Occipital lobe (tissue), 2 donors: ENCODE results near the gene DRGX. TPM values are rescaled to one million over a fixed set of nuclear protein-coding genes. Genes with fewer than 3 reads are reported as not detected.

Experiments
- DNase-seq: peaks from one replicate; lab custom pipeline; 2025; lab: John Stamatoyannopoulos, UW
- total RNA-seq: library from RNA; depleted of rRNA; stranded (reverse); fragments of >200 nt; gene quantifications from one replicate; pipeline ENCODE4 v1.2.3, GENCODE V29; 2014

Gene DRGX
- total RNA-seq, 1 donor from 2014 or later, result not detected

DNA sequence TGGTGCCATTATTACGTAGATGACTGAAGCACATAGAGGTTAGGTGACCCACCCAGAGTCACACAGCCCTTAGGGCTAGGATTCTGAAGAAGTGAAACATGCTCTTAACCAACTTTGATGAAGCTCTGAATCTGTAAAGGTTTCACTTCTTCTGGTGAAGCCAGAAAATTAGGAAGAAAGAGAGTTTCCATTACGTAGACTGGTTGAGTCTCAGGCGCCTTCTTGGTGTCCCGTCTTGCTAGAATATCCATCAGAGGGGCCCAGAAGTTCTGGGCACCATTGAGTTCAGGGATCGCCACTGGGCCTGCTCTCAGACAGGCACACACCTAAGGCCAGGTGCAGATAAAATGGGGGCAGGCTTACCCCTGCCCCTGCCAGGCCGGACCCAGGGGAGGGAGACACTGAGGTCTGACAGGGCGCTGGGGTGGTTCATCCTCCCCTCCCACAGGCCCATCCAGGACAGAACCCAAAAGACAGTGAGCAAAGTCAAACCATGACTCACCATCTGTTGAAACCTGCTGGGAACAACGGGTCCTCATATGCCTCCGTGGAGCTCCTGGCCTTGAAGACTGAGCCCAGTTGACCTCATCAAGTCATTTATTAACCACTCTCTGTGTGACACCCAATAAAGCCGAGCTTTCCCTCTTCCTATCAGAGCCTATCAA, 33.2 kb downstream of the DRGX start:
- no peak for DNase-seq

DNA sequence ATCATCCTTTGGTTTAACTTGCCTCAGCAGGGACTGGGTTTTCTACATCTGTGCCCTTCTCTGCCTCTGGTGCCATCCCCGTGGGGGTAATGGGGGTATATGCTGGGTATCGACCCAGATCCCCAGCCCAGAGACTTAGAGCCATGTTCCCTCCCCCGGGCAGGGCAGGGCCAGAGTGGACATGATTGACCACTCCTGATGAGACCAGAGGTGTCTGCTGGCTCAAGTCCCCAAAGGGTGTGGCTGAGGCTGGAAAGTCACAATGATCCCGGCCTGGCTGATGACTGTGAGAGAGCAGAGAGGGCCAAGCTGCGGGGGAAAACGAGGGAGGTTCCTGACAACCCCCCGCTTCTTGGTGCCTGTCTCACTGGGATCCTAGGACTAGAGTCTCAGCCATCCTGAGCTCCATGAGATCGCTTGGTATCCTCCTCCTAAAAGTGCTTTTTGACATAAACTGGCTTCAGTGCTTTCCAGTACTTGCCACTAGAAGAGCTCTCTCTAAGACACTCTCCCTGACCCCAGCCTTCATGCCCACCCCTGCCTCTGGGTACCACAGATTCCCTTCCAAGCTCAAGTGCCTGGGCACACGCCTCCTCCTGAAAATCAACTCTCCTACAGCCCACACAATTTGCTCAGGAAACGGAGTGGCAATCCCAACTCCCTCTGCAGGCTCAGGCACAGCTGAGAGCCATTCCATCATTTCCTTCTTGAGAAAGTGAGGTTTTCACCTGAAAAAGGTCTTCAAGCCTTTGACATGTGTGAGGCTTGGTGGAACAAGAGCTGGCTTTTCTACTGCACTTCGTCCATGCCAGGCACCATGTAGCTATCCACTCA, 33.9 kb downstream of the DRGX start:
- DNase-seq, result no peak

DNA sequence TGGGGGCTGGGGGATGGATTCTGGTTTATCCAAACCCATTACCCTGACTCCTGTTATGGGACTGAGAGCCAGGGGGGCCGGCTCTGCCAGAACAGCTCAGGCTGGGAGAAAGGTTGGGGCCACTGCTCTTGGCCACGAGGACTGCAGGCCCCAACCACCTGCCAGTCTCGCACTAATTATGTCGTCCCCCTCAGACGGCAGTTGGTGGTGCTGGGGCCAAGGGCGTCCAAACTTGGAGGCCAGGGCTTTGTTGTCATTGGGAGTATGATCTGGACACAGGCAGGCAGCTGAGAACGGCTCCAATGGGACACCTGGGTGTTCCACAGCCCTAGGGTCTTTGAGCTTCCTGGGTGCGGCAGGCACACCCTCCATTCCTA, 34.7 kb downstream of the DRGX start:
- no peak for DNase-seq

DNA sequence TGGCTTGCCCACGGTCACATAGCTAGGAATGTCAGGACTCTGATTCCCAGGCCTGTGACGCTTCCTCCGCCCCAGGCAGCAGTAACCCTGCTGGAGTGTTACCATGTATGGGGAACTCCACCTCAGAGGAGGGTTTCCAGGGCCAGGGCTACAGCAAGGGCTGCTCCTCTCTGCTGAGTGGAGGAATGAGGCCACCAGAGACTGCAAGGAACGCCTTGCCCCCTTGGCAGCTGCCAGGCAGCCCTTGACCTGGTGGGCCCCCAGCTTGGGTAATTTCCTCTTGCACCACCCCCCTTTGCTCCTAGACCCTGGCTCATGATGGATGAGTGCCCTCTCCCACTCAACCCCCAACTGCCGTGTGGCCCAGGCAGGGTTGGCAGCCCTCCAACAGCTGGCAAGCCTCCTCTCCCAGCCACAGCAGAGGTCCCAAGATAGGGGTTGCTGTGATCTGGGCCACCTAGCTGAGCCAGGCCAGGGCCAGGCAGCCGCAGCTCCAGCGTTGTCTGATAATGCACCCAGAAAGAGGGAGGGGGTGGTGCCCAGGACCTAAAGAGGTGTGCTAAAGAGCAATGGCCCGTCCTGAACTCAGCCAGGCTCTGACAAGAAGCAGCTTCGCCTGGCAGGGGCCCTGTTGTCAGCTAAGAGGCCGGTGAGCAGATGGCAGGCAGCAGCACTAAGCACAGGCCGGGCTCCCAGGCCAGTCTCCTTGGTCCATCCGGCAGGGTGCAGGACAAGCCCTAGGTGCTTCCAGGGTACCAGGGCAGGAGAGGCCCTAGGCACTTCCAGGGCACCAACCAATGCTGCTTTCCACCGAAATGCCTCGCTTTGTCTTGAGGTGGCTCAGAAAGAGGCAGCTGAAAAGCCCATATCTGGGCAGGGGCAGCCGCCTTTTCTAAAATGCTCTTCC, 35.4 kb downstream of the DRGX start:
- DNase-seq, result no peak

DNA sequence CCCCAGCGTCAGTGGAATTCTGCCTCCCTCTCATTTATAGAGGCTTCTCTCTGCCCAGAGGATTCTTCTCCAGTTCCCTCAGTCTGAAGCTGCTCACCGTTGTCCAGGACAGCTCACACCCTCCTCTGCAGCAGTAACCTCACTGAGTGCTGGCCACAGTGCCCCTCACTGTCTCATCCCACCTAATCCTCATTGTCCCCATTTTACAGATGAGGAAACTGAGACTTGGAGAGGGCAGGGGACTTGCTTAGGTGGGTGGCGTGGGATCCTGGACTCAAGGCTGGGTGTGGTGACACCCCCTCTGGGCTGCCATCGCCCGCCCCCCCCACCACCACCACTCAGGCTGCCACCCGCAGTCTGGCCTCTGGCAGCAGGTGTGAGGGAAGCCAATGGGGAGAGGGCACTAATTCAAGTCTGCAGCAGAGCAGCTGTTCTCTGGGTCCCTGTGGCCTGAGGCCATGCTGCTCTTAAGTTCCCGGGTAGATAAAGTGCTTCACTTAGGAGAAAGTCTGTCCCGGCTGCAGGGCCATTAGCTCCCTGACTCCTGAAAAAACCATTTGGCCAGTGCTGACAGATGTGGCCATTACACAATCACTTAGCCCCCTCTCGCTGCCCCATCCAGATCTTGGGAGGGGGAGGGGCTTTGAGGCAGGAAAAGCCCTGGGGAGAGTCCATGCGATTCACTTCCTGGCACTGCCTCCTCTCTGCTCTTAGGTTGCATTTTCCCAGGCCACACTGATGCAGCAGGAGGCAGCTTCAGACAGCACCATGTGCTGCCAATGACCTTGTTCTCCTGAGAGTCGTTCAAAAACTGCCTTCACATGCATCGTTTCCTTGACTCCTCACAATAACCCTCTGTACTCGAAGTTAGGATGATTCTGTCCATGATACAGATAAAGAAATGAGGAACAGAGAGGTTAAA, 36.3 kb downstream of the DRGX start:
- no peak for DNase-seq

DNA sequence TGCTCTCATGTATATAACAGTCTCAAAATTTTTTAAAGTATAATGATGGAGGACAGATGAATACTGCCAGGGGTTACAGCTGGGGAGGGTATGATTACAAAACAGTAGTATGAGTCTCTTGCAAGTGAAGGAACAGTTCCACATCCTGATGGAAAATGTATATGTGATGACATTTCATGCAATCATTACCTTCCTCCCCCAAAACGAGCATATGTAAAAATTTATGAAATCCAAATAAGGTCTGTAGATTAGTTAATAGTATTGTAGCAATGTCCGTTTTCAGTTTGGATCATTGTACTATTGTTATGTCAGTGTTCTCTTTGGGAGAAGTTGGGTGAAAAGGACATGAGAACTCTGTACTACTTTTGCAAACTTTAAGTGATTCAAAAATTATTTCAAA, 38.0 kb downstream of the DRGX start:
- DNase-seq, result no peak

DNA sequence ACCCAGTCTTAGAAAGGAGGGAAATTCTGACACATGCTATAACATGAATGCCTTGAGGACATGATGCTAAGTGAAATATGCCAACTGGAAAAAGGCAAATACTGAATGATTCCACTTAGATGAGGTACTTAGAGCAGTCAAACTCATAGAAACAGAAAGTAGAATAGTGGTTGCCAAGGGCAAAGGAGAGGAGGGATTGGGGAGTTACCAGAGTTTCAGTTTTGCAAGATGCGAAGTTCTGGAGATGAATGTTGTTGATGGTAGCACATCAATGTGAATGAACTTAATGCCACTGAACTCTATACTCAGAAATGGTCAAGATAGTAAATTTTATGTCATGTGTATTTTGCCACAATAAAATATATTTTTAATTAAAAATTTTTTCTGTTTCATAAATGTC, 38.9 kb downstream of the DRGX start:
- DNase-seq, result no peak

DNA sequence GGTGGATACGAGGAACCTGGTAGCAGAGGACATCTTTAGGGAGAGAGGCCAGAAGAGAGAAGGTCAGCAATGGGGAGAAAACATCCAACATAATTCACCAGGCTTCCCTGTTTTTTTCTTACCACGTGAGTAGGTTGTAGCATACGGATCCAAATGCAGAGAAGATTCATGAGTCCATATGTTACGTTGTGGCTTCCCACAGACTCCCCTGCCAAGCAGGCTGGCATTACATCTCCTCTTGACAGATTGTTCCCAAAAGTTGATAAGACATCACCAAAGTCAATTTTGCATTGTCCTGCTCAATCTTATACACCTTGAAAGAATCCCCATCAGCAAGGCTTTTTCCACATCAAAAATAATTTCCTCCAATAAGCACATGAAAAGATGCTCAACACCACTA, 39.7 kb downstream of the DRGX start:
- no peak for DNase-seq

DNA sequence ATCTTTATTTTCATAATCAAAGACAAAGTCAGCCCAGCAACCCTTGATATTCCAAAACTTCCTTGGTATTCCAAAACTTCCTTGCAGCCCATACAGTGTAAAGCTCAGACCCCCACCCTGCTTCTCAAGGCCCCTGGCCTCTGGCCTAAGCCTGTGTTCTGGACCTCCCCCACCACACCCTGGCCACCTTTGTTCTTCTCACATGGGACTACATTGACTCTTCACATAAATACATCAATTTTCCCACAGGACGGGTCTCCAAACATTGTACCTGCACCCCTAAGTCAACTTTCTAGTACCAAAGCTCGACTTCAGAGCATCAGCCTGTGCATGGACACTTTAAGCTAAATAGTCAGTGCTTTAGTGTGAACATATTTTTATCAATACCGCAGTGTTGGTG, 40.7 kb downstream of the DRGX start:
- DNase-seq, result no peak

DNA sequence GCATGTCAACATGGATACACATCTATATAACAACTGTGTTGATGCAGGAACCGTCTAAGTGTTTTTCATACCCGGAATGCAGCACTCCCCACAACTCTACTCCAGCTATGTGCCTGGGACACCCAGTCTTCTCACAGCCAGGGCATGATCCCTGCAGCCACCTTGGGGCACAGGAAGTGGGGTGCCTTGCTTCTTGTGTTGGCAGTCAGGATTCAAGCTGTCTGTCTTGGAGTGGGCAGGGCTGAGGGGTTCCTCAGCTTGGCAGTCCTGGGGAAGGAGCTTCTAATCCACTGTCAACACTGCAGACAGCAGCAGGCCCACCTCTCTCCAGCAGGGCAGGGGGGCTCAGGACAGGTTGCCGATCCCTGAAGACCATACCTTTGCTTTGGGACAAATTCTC, 41.3 kb downstream of the DRGX start:
- no peak for DNase-seq

DNA sequence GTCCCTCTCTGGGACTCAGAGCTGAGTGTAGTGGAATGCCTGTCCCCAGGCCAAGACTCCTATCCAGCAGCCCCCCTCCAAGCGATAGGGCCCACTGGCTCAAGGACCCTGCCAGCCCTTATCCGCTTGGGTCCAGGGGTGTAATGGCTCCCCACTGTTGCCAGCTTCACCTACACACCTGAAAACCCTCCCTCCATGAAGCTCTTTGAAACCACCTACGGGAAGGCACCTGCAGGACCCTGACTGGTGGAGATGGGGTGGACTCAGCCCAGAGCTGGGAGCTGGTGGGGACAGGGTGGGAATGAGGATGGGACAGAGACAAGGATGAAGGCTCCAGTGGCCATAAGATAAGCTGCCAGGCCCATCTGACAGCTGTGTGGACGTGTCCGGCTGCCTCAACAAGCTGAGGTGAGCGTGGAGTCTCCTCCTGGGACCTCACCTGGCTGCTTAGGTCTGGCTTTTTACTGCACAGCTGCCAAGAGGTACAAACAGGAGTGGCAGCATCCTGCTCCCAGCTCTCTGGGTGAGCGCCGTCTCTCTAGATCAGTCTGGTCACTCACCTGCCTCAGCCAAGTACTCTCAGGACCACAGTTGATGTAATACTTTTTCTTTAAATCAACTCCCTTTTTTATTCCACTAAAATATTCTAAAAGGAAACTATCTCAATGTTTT, 41.9 kb downstream of the DRGX start:
- no peak for DNase-seq

DNA sequence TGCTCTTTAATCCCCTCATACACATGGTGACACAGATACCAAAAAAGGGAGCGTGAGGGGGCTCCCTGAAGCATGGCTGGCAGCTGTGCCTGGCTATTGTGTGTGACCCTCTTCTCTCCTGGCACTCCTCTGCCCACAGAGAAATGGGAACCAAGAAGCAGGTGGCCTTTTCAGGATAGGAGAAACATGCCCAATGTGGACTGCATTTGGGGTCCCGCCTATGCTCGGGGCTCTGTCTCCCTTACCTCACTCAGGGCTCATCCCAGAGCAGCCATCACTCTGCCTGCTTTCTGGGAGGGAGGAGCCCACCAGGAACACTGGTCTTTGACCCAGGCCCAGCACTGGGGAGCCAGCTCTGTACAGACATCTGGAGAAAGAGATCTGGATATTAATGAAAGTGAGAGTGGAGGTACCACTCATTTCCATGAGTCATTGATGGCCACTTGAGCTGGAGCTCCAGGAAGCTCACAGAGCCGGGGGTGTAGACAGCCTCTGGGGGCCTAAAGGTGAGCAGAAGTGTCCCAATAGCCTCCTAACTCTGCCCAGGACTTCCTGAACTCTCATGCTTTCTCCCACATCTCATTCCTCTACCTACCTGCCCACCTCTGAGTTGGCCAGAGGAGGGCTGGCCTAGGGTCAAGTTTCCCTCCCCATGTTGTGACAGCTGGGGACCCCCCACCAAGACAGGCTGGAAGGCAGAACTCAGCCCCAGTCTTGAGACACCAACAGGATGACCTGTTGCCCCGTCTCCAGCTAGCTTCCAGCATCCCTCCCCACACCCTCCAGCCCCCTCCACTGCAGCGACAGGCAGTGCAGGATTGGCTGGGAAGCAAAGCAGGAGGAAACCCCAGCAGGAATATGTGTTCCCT, 42.6 kb downstream of the DRGX start:
- DNase-seq, result no peak

DNA sequence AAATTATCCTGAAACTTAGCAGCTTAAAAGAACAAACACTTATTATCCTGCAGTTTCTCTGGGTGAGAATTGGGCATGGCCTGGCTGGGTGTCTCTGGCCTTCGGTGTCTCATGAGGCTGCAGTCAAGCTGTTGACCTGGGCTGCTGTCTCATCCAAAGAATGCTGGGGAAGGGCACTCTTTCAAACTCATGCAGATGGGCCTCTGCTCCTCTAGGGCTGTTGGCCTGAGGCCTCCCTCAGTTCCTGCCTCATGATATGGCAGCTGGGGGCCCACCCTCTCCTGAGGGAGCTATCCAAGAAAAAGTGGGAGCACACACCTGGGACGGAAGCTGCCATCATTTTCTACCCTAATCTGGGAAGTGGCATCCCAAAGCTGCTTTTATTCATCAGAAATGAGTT, 43.6 kb downstream of the DRGX start:
- DNase-seq, result no peak

DNA sequence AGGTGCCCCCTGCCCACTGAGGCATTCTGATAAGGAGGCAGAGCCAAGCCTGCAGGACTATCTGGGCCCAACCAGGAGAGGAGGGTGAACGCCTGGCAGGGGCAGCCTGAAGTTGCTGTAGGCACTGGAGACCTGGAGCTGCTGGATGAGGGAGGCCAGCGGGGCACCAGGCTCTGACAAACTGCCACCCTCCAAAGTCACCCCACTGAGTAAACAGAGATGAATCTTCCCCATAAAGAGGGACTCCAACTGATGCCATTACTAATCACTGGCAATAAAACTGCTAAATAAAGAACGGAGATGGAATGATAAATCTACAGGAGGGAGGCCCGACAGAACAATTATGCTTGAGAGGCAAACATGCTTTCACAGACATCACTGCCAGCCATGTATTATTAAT, 44.2 kb downstream of the DRGX start:
- DNase-seq, result no peak

DNA sequence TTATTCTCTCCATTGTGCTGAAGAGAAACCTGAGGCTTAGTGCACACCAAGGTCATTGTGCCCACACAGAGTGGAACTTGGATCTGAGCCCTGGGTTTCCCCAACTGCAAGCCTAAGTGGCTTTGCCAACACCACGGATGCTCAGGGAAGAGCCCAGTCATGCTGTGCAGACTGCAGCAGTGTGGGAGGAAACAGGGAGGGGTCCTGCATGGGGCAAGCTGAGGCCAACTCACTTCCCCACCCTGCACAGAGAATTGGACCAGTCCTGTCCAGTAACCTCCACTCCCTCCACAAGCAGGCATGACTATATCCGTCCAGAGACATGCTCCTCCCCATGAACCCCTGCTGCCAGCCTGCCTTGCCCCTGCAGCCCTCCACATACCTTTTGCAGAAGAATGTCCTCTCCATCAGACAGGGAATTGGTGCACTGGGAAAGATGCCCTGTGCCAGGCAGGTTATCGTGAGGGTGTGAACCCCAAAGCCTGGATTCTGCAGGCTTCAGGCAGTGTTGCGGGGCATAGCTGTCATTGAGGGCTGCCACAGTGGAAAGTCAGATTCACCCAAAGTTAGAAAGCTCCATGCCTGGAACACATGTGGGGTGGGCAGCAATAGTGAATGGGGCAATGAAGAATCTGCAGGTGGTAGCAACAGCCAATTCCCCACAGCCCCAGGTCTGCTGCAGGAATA, 44.9 kb downstream of the DRGX start:
- no peak for DNase-seq

DNA sequence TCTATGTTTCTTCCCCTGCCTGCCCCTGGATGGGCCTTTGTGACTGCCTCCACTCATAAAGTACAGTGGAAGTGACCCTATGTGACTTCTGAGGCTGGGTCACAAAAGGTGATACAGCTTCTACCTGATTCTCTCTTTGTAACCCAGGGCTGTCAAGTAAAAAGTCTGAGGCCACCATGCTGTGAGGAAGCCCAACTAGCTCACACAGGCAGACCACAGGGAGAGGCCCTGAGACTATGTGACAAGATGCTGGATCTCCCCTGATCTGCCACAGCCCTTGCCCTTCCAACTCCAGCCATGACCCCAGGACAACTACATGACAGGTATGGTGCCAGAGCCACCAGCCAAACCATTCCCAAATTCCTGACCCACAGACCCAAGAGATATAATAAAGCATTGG, 45.8 kb downstream of the DRGX start:
- no peak for DNase-seq

DNA sequence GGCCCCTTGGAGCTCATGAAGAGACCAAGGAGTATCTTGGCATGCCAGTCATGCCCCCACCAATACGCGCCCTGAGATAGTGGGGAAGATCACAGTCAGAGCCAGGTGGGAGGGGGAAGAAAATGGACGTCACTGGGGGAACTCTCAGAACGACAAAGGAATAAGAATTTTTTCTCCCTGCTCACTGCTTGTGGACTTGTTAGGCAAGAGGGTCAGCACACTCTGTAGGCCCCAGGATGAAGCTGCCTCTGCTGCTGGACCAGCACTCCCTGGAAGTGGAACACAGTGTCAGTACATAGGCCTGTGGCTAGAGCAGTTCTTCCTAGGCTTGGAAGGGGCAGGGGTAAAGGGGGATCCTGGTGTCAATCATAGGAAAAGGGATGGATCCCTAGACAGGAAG, 46.5 kb downstream of the DRGX start:
- DNase-seq, result no peak

DNA sequence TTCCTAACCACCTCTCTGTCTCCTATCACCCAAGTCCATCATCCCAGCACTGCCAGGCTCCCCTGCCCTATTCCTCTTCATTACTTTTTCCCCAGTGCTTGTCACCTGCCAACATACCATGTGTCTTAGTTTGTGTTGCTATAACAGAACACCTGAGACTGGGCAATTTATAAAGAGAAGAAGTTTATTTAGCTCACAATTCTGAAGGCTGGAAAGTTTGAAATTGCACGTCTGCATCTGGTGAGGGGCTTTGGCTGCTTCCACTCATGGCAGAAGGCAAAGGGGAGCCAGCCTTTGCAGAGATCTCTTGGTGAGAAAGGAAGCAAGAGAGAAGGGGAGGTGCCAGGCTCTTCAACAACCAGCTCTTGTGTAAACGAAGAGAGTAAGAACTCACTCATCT, 47.3 kb downstream of the DRGX start:
- no peak for DNase-seq

DNA sequence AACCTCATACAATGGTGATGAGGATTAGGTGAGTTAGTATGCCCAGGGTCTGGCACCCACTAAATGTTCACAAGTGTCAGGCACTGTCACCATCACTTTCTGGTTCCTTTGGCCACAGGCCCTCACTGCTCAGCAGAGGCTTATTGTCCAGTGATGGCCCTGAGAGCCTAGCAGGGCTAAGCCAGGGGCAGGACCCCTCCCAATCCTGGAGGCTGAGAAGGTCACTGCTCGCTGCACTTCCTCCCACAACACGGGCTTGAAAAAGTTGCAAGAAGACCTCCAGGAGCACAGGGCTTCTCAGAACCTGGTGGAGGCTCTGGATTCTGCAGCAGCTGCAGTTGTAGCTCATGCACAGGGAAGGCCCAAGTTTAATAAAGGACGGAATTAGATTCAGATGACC, 48.1 kb downstream of the DRGX start:
- DNase-seq, result no peak
